ENCODE results near the gene HIC2.
"Not testable (repeated sequence)": the region's sequence is repeated elsewhere in the genome, so short reads cannot be mapped to it uniquely, and the experiment has no call there.

Gene HIC2, protein sequence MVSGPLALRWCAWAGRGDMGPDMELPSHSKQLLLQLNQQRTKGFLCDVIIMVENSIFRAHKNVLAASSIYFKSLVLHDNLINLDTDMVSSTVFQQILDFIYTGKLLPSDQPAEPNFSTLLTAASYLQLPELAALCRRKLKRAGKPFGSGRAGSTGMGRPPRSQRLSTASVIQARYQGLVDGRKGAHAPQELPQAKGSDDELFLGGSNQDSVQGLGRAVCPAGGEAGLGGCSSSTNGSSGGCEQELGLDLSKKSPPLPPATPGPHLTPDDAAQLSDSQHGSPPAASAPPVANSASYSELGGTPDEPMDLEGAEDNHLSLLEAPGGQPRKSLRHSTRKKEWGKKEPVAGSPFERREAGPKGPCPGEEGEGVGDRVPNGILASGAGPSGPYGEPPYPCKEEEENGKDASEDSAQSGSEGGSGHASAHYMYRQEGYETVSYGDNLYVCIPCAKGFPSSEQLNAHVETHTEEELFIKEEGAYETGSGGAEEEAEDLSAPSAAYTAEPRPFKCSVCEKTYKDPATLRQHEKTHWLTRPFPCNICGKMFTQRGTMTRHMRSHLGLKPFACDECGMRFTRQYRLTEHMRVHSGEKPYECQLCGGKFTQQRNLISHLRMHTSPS

DNA sequence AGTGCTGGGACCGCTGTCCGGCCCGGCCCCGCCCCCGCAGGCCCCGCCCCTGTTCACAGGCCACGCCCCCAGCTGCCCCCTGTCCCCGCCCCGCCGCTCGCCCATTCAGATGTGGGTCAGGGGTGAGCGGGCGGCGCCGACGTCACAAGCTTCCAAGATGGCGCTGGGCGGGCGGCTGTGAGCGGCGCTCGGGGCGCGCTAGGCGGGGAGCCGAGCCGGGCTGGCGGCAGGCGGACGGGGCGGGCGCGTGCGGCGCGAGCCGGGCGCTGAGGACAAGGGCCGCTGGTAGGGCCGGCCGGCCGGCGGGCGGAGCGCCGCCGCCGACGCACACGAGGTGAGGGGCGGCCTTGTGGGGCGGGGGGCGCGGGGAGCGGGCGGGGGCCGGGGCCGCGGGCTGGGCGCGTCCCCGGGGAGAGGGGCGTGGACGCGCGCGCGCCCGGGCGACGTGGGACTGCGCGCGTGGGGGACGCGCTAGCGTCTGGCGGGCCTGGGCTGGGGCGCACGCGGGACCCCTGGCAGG is at the start of gene HIC2:
Gene HIC2 (plus strand): TSS at position 145 of the 520 bp plus-strand sequence. CDS start 25,461 bp downstream, outside the sequence.
- DNase-seq; H3K27ac ChIP-seq; in situ Hi-C loops (cut with HindIII; ENCODE audit: low pct_ligation_motif_present, low sequenced_read_pairs); H3K27me3 ChIP-seq (replicated peaks); H3K36me3 ChIP-seq (replicated peaks): not testable (repeated sequence)
- peak within 1 kb of the TSS; percentile 40 for H3K4me3 ChIP-seq (ENCODE audit: low read depth, low read length)

DNA sequence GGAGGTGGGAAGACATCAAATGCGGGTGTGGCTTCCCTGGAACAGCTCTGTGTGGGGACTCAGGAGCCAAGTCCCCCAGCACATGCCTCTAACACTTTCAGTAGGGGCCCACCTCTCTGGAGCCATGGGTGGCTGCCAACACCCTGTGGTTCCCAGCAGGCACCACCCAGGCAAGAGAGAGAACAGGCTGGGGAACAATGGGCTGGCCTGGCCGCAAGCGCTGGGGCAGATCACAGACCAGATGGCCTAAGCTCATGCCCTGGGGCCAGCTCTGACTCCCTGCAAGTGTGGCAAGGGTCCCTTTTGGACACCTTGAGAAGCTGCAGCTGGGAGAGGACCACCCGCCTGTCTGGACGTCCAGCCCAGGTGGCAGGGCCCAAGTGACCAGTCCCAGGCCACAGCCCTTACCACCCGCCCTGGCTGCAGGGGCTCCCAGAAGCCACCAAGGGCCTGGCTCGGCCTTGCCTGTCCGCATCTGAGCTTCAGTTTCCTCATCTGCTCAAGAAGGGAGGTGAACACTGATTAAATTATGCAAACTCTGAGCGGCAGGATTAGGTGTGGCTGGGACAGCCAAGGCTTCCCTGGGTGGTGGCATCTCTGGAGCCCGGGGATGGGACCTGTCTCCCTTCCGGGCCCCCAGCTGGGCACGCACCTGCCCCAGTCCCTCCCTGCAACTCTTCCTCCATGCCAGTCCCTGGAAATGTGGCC is 48.4 kb upstream of the HIC2 start:
- H3K27ac ChIP-seq; H3K36me3 ChIP-seq (replicated peaks); H3K4me3 ChIP-seq (ENCODE audit: low read depth, low read length); in situ Hi-C loops (cut with HindIII; ENCODE audit: low pct_ligation_motif_present, low sequenced_read_pairs); DNase-seq; H3K27me3 ChIP-seq (replicated peaks): not testable (repeated sequence)

DNA sequence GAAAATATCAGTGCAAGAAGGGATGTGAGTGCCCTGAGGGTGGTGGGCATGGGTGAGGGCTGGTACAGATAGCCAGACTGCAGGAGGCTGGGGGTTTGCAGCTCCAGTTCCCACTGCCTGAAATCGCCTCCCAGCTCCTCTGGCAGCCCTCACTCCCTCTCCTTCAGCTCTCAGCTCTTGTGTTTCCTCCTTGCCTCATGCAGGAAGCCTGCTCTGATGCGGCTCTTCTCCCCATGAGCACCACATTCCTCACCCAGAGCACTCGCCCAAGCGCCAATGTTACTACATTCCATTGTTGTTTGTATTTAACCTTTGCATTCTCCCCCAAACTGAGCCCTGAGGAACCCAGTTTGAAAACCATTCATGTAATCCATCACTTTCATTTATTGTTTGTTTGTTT is 41.3 kb upstream of the HIC2 start:
- in situ Hi-C loops (cut with HindIII; ENCODE audit: low pct_ligation_motif_present, low sequenced_read_pairs); DNase-seq; H3K4me3 ChIP-seq (ENCODE audit: low read depth, low read length); H3K36me3 ChIP-seq (replicated peaks); H3K27me3 ChIP-seq (replicated peaks); H3K27ac ChIP-seq: not testable (repeated sequence)

DNA sequence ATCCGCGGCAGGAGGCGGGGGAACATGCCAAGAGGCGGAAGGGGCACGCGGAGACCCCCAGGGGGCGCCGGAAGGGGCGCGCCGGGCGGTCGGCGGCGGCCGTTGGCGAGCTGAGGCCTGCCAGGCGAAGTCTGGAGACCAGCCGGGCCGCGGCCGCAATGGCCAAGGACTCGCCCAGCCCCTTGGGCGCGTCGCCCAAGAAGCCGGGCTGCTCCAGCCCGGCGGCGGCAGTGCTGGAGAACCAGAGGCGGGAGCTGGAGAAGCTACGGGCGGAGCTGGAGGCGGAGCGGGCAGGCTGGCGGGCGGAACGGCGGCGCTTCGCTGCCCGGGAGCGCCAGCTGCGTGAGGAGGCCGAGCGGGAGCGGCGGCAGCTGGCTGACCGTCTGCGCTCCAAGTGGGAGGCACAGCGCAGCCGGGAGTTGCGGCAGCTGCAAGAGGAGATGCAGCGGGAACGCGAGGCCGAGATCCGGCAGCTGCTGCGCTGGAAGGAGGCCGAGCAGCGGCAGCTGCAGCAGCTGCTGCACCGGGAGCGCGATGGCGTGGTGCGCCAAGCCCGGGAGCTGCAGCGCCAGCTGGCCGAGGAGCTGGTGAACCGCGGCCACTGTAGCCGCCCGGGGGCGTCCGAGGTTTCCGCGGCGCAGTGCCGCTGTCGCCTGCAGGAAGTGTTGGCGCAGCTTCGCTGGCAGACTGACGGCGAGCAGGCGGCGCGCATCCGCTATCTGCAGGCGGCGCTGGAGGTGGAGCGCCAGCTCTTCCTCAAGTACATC is 33.3 kb upstream of the HIC2 start, which contains the start of gene RIMBP3B:
Gene RIMBP3B (plus strand): TSS at position 51 of the 767 bp plus-strand sequence. CDS start 108 bp downstream, at position 159.
- DNase-seq; H3K27me3 ChIP-seq (replicated peaks); H3K27ac ChIP-seq; in situ Hi-C loops (cut with HindIII; ENCODE audit: low pct_ligation_motif_present, low sequenced_read_pairs); H3K4me3 ChIP-seq (ENCODE audit: low read depth, low read length); H3K36me3 ChIP-seq (replicated peaks): not testable (repeated sequence)

DNA sequence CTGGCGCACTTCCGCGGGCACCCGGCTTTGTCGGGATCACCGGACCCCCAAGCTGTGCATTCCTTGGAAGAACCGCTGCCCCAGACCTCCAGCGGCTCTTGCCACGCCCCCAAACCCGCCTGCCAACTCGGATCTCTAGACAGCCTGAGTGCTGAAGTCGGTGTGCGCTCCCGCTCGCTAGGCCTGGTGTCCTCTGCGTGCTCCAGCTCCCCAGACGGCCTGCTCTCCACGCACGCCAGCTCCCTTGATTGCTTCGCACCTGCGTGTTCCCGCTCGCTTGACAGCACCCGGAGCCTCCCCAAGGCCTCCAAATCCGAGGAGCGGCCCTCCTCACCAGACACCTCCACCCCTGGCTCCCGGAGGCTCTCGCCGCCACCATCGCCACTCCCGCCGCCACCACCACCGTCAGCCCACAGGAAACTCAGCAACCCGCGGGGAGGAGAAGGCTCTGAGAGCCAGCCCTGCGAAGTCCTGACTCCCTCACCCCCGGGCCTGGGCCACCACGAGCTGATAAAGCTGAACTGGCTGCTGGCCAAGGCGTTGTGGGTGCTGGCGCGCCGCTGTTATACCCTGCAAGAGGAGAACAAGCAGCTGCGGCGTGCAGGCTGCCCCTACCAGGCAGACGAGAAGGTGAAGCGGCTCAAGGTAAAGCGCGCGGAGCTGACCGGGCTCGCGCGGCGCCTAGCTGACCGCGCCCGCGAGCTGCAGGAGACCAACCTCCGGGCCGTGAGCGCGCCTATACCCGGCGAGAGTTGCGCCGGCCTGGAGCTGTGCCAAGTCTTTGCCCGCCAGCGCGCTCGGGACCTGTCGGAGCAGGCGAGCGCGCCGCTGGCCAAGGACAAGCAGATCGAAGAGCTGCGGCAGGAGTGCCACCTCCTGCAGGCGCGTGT is 32.5 kb upstream of the HIC2 start:
- H3K36me3 ChIP-seq (replicated peaks); H3K4me3 ChIP-seq (ENCODE audit: low read depth, low read length); H3K27me3 ChIP-seq (replicated peaks); in situ Hi-C loops (cut with HindIII; ENCODE audit: low pct_ligation_motif_present, low sequenced_read_pairs); H3K27ac ChIP-seq; DNase-seq: not testable (repeated sequence)

DNA sequence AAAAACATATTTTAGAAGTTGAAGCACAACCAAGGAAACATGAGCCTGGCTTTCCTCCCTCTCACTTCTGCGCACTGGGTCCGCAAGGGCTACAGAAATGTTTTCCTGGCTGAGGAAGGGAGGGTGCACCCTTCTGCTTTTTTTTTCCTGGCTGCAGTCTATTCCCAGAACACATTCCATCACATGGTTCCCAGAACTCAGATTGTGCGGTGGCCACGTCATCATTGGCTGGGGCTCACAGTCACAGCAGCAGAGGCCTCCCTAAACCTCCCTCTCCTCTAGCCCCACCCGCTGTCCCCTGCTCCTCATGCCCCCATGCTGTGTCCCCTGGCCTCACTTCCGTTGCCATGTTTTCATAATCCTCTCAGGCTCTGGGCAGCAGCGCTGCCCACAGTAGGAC is 27.7 kb upstream of the HIC2 start:
- DNase-seq; H3K27me3 ChIP-seq (replicated peaks); H3K36me3 ChIP-seq (replicated peaks); H3K4me3 ChIP-seq (ENCODE audit: low read depth, low read length); in situ Hi-C loops (cut with HindIII; ENCODE audit: low pct_ligation_motif_present, low sequenced_read_pairs); H3K27ac ChIP-seq: not testable (repeated sequence)

DNA sequence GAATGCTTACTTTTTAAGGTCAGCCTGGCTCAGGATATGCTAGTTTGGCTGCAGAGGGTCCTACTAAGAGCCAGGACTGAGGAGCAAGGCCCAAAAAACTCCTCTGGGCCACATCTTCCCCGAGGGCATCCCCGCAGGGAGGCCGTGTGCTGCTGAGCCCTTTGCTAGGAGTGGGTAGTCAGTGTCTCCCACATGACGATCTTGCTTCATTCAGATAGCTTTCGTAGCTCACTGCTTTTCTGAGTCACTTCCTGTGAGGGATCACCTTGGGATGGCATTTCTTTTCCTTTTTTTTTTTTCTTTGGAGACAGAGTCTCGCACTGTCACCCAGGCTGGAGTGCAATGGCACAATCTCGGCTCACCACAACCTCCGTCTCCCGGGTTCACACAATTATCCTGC is 27.2 kb upstream of the HIC2 start:
- DNase-seq; H3K27me3 ChIP-seq (replicated peaks); H3K27ac ChIP-seq; H3K4me3 ChIP-seq (ENCODE audit: low read depth, low read length); in situ Hi-C loops (cut with HindIII; ENCODE audit: low pct_ligation_motif_present, low sequenced_read_pairs); H3K36me3 ChIP-seq (replicated peaks): not testable (repeated sequence)

DNA sequence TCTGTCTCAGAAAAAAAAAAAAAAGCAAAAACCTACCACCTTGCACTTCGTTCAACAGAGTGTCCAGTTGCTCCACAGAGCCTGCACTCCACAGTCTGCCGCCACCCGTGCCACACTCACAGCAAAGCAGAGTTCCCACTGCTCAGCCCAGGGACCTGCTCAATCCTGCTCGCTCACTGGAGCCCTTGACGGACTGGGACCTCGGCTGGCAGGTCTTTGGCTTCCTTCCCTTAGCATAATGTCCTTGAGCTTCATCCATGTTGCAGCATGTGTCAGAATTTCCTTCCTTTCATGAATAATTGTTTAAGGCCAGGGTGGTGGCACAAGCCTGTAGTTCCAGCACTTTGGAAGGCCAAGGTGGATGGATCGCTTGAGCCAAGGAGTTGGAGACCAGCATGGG is 22.6 kb upstream of the HIC2 start:
- DNase-seq; in situ Hi-C loops (cut with HindIII; ENCODE audit: low pct_ligation_motif_present, low sequenced_read_pairs); H3K4me3 ChIP-seq (ENCODE audit: low read depth, low read length); H3K36me3 ChIP-seq (replicated peaks); H3K27me3 ChIP-seq (replicated peaks); H3K27ac ChIP-seq: not testable (repeated sequence)

DNA sequence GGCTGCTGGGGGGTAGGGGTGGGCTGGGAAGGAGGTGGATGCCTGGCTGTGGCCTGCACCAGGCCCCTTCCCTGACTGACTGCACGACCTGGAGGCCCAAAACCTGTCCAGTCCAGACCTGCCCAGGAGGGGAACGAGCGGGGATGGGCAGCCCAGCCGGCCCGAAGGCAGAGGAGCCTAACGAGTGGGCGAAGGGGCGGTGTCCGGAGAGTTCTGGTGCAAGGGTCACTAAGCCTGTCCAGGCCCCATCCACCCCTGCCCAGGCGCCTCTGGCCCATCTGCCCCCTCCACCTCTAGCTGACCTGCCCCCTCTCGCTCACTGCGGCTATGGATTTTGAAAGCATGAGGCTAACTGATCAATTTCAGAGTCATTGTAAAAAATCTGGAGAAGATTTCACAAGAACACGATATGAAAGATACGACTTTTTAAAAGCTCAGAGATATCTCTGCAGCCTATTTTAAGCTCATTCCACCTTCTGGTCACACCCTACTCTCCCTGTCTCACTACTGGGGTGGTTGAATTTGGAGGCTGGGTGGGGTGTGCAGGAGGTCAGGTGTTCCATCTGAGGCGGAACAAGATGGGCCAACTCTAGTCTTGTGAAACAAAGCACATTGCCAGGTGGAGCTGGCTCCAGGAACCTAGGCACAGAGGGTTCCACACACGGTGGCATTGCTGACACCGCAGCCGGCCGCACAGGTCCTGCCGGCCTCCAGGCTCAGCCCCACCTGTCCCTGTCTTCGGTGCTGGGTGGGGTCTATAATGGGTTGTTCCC is 15.8 kb upstream of the HIC2 start:
- H3K36me3 ChIP-seq (replicated peaks); H3K27ac ChIP-seq; DNase-seq; in situ Hi-C loops (cut with HindIII; ENCODE audit: low pct_ligation_motif_present, low sequenced_read_pairs); H3K4me3 ChIP-seq (ENCODE audit: low read depth, low read length); H3K27me3 ChIP-seq (replicated peaks): not testable (repeated sequence)

DNA sequence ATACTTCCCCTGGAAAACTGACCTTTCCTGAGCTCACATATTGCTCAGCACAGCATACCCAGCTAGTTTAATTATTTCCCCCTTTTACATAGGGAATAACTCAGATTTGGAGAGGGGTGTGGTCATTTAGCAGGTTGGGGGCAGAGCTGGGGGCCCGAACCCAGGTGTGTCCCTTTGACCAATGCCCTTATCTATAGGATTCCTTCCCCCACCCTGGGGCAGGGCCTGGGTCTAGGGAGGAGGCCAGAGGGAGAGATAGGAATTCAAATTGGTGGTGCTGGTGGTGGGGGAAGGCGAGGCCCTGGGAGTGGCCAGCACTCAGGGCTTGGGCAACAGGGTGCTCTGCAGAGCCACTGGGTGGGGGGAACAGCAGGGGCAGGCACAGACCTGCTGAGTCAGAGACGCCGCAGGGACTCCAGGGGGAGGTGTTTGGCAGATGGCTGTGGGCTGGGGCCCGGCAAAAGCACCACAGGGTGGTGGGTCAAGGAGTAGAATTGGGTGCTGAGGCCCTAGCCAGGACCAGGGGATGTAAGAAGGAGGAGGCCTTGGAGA is 14.3 kb upstream of the HIC2 start:
- H3K27ac ChIP-seq; H3K27me3 ChIP-seq (replicated peaks); H3K4me3 ChIP-seq (ENCODE audit: low read depth, low read length); H3K36me3 ChIP-seq (replicated peaks); in situ Hi-C loops (cut with HindIII; ENCODE audit: low pct_ligation_motif_present, low sequenced_read_pairs); DNase-seq: not testable (repeated sequence)

DNA sequence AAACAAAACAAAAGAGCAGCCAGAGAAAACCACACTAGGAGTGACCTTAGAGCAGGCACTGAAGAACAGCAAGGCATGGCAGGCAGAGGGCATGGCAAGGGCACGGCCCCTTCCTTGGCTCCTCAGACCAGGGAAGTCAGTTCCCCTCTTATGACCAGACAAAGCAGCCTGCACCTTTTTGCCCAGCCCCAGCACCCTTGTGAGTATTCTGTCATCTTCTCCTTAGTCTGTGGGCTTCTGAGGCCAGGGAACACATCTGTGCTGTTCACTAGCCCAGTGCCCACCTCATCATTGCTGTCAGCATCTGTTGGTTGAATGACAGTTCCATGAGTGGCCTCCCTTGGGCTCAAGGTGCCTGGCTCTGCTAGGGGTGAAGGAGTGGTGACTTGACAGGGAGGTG is 10.0 kb upstream of the HIC2 start:
- H3K4me3 ChIP-seq (ENCODE audit: low read depth, low read length); H3K36me3 ChIP-seq (replicated peaks); in situ Hi-C loops (cut with HindIII; ENCODE audit: low pct_ligation_motif_present, low sequenced_read_pairs); DNase-seq; H3K27ac ChIP-seq; H3K27me3 ChIP-seq (replicated peaks): not testable (repeated sequence)

DNA sequence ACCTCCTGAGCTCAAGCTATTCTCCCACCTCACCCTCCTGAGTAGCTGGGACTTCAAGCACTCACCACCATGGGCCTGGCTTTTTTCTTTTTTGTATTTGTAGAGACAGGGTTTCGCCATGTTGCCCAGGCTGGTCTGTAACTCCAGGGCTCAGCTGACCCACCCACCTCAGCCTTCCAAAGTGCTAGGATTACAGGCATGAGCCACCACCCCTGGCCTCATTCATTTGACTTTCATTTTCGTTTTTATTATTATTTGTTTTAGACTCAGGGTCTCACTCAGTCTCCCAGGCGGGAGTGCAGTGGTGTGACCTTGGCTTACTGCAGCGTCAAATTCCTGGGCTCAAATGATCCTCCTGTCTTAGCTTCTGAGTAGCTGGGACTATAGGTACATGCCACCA is 9.4 kb upstream of the HIC2 start:
- H3K36me3 ChIP-seq (replicated peaks); H3K27ac ChIP-seq; H3K27me3 ChIP-seq (replicated peaks); H3K4me3 ChIP-seq (ENCODE audit: low read depth, low read length); DNase-seq; in situ Hi-C loops (cut with HindIII; ENCODE audit: low pct_ligation_motif_present, low sequenced_read_pairs): not testable (repeated sequence)

Measured in brain microvascular endothelial cell (primary cell).